ENCODE data around the gene ST6GALNAC3.

The ST6GALNAC3 gene

DNA sequence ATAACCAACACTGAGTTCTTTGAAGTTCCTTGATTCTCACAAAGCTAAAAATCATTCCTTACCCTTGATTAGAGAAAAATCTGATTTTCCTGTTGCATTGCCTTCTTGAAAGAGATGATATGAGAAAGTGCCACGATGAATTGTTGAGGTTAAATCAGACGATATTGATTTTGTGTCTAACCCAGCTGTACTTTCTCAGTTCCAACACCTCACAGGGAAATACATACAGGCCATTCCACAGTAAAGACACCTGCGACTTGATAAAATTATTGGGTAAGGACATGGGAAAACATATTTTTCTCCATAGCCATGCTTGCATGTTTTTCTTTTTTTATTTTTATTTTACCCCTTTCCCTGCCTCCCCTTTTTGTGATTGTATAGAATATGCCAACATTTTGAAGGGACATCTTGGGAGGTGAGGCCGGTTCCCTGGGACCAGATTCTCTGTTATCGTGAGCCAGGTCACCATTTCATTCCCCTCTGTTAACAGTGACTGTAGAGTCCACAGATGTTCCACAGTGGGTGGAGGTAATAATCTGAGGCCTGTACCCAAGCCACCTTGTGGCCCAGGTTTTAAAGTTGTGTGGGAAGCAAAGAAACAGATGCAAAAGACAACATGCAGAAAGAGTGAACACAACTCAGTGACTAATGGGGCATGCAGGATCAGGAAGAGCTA, 537.4 kb downstream of the ST6GALNAC3 start:
- ChIA-PET POLR2A (no interaction called here), CTCF (no interaction called here)
- DNase-seq (ENCODE audit: extremely low spot score): no peak
- no peak for TF ChIP-seq L3MBTL2 (conservative IDR thresholded peaks at IDR 0.05)
- no peak for TF ChIP-seq BHLHE40 (IDR thresholded peaks at IDR 0.05; ENCODE audit: borderline replicate concordance)
- TF ChIP-seq ARNT (IDR thresholded peaks at IDR 0.05): no peak
- TF ChIP-seq NFRKB (IDR thresholded peaks at IDR 0.05): no peak
- TF ChIP-seq FOXM1 (IDR thresholded peaks at IDR 0.05; ENCODE audit: borderline replicate concordance): no peak
- no peak for TF ChIP-seq ZNF384 (IDR thresholded peaks at IDR 0.05)
- no peak for TF ChIP-seq FOXK2 (IDR thresholded peaks at IDR 0.05)
- TF ChIP-seq, protein P1, sequence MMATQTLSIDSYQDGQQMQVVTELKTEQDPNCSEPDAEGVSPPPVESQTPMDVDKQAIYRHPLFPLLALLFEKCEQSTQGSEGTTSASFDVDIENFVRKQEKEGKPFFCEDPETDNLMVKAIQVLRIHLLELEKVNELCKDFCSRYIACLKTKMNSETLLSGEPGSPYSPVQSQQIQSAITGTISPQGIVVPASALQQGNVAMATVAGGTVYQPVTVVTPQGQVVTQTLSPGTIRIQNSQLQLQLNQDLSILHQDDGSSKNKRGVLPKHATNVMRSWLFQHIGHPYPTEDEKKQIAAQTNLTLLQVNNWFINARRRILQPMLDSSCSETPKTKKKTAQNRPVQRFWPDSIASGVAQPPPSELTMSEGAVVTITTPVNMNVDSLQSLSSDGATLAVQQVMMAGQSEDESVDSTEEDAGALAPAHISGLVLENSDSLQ (IDR thresholded peaks at IDR 0.05): no peak
- TF ChIP-seq FOXA1 (IDR thresholded peaks at IDR 0.05): no peak
- TF ChIP-seq LEF1 (IDR thresholded peaks at IDR 0.05; ENCODE audit: borderline replicate concordance): no peak
- no peak for TF ChIP-seq ELF4 (IDR thresholded peaks at IDR 0.05)
- TF ChIP-seq SP1 (IDR thresholded peaks at IDR 0.05): no peak
- no peak for TF ChIP-seq CTBP1 (IDR thresholded peaks at IDR 0.05; ENCODE audit: borderline replicate concordance)
- TF ChIP-seq TARDBP (IDR thresholded peaks at IDR 0.05): no peak
- TF ChIP-seq SUZ12 (IDR thresholded peaks at IDR 0.05): no peak
- TF ChIP-seq HDGF (IDR thresholded peaks at IDR 0.05; ENCODE audit: borderline replicate concordance): no peak

DNA sequence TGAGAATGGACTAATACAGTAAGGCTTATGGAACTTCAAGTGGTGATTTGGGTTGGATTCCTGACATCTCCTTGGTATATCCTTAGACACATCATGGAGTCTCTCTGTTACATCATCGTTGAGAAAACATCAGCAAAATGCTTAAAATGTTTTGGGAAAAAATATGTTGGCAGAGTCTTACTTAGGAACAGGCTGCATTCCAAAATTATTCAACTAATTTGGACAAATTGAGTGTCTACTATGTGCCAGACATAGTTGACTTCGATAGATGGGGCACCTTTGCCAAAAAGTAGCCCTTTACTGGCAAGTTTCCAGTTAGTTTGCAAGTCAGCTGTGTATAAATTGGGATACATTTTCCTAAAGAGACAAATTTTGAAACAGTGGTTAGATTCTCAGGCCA, 539.3 kb downstream of the ST6GALNAC3 start:
- TF ChIP-seq ARNT (IDR thresholded peaks at IDR 0.05) (no peak), BHLHE40 (IDR thresholded peaks at IDR 0.05; ENCODE audit: borderline replicate concordance) (no peak), SUZ12 (IDR thresholded peaks at IDR 0.05) (no peak), TARDBP (IDR thresholded peaks at IDR 0.05) (no peak), L3MBTL2 (conservative IDR thresholded peaks at IDR 0.05) (no peak), NFRKB (IDR thresholded peaks at IDR 0.05) (no peak), ZNF384 (IDR thresholded peaks at IDR 0.05) (no peak), LEF1 (IDR thresholded peaks at IDR 0.05; ENCODE audit: borderline replicate concordance) (no peak), FOXK2 (IDR thresholded peaks at IDR 0.05) (no peak), SP1 (IDR thresholded peaks at IDR 0.05) (no peak), HDGF (IDR thresholded peaks at IDR 0.05; ENCODE audit: borderline replicate concordance) (no peak), CTBP1 (IDR thresholded peaks at IDR 0.05; ENCODE audit: borderline replicate concordance) (no peak)
- CTCF ChIA-PET: no interaction called here
- DNase-seq (ENCODE audit: extremely low spot score): no peak
- POLR2A ChIA-PET: no interaction called here

DNA sequence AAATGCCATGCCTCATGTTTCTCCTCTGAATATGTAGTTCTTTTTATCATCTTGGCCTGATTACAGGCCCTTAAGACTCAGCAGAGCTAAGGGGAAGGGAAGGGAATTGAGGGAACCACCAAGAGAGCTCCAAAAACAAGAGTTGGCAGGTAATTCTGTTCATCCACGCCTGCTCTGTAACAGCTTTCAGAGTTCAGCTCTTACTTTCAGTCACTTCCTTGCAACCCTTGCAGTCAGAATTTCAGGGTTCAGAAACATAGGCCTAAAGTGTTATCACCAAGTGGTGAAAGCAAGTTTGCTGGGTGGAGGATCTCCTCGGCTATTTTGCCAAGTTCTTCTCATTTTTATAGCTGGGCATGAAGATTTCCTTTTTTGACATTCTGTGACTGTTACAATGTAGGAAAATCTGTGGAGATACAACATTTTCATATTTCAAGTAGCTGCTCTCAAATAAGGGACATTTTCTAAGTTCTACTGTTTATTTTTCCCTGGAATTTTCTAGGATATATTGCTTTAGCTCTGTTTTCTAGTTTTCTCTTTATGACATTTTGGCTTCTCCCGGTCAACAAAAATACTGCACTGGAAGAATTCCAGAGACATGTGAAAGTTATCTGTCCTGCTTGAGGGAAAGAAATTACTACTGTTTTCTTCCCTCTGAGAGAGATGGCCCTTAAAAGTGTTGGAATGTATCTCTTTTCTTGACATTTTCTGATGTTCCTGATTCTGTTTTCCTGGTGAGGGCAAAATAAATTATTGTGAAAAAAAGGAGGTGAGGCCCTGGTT, 540.9 kb downstream of the ST6GALNAC3 start:
- POLR2A ChIA-PET: no interaction called here
- CTCF ChIA-PET: interaction anchor here (0.7 kb wide), 1 partner anchor 230 kb away, joined by 3 read pairs; no protein-coding TSS in a partner anchor
- DNase-seq (ENCODE audit: extremely low spot score): no peak

DNA sequence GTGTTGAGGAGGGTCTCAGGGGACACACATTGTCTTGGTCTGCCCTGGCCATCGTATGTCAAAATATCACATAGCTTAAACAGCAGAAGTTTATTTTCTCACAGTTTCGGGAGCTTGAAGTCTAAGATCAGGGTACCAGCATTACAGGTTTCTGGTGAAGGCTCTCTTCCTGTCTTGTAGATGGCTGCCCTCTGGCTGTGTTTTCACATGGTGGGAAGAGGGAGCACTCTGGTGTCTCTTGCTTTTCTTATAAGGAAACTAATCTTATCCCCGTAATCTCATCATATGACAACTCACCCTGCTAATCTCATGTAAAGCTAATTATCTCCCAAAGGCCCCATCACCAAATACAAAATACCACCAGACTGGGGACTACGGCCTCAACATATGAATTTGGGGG, 545.8 kb downstream of the ST6GALNAC3 start:
- TF ChIP-seq FOXK2 (IDR thresholded peaks at IDR 0.05) (no peak), HDGF (IDR thresholded peaks at IDR 0.05; ENCODE audit: borderline replicate concordance) (no peak), NFRKB (IDR thresholded peaks at IDR 0.05) (no peak), LEF1 (IDR thresholded peaks at IDR 0.05; ENCODE audit: borderline replicate concordance) (no peak), BHLHE40 (IDR thresholded peaks at IDR 0.05; ENCODE audit: borderline replicate concordance) (no peak)
- TF ChIP-seq, protein P1 (IDR thresholded peaks at IDR 0.05): no peak
- DNase-seq (ENCODE audit: extremely low spot score): no peak
- CTCF ChIA-PET: no interaction called here
- POLR2A ChIA-PET: no interaction called here

More for the DNA sequence above, 540.9 kb downstream of the ST6GALNAC3 start:
- TF ChIP-seq CTBP1 (IDR thresholded peaks at IDR 0.05; ENCODE audit: borderline replicate concordance) (no peak), FOXM1 (IDR thresholded peaks at IDR 0.05; ENCODE audit: borderline replicate concordance) (no peak), ARNT (IDR thresholded peaks at IDR 0.05) (no peak), LEF1 (IDR thresholded peaks at IDR 0.05; ENCODE audit: borderline replicate concordance) (no peak), ELF4 (IDR thresholded peaks at IDR 0.05) (no peak), L3MBTL2 (conservative IDR thresholded peaks at IDR 0.05) (no peak), ZNF384 (IDR thresholded peaks at IDR 0.05) (no peak), FOXA1 (IDR thresholded peaks at IDR 0.05) (no peak), HDGF (IDR thresholded peaks at IDR 0.05; ENCODE audit: borderline replicate concordance) (no peak), SP1 (IDR thresholded peaks at IDR 0.05) (no peak), FOXK2 (IDR thresholded peaks at IDR 0.05) (no peak), BHLHE40 (IDR thresholded peaks at IDR 0.05; ENCODE audit: borderline replicate concordance) (no peak), NFRKB (IDR thresholded peaks at IDR 0.05) (no peak), SUZ12 (IDR thresholded peaks at IDR 0.05) (no peak), TARDBP (IDR thresholded peaks at IDR 0.05) (no peak)
- TF ChIP-seq, protein P1 (IDR thresholded peaks at IDR 0.05): no peak

DNA sequence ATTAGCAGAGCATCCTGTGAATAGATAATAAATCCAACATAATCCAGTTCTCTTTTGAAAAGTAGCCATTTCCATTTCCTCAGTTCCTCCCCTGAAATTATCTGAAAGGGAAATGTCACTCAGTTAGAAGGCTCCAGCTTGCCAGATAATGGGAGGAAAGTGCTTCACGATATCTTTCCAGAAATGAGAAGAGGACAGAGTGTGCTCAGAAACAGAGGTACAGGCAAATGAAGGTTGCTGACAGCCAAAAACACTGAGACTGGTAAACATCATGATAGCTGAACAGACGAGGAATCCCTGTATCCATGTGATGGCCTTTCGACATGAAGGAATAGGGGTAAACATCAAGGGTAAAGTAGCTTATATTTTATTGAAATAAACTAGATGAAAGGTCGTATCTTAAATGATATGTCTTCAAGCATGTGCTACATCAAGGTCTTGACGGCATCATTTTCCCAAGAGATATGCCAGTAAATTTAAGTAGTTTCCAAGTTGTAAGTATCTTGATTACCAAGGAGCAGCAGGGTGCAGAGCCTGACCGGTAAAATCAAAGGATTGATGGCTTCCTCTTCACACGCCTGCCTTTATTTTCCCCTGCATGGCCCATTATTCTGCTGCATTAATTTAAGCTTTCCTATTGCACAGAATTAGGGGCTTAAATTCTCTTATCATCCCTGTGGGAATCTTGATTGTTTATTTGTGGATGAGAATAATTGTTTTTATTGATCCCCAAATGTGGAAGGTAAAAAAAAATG, 548.4 kb downstream of the ST6GALNAC3 start:
- POLR2A ChIA-PET: no interaction called here
- no peak for DNase-seq (ENCODE audit: extremely low spot score)
- no peak for TF ChIP-seq LEF1 (IDR thresholded peaks at IDR 0.05; ENCODE audit: borderline replicate concordance)
- TF ChIP-seq SP1 (IDR thresholded peaks at IDR 0.05): no peak
- no peak for TF ChIP-seq ZNF384 (IDR thresholded peaks at IDR 0.05)
- no peak for TF ChIP-seq FOXK2 (IDR thresholded peaks at IDR 0.05)
- no peak for TF ChIP-seq L3MBTL2 (conservative IDR thresholded peaks at IDR 0.05)
- TF ChIP-seq ELF4 (IDR thresholded peaks at IDR 0.05): no peak
- TF ChIP-seq ARNT (IDR thresholded peaks at IDR 0.05): no peak
- TF ChIP-seq CTBP1 (IDR thresholded peaks at IDR 0.05; ENCODE audit: borderline replicate concordance): no peak
- no peak for TF ChIP-seq NFRKB (IDR thresholded peaks at IDR 0.05)
- TF ChIP-seq FOXA1 (IDR thresholded peaks at IDR 0.05): no peak
- no peak for TF ChIP-seq SUZ12 (IDR thresholded peaks at IDR 0.05)
- TF ChIP-seq TARDBP (IDR thresholded peaks at IDR 0.05): no peak
- no peak for TF ChIP-seq FOXM1 (IDR thresholded peaks at IDR 0.05; ENCODE audit: borderline replicate concordance)
- TF ChIP-seq, protein P1 (IDR thresholded peaks at IDR 0.05): no peak
- no peak for TF ChIP-seq BHLHE40 (IDR thresholded peaks at IDR 0.05; ENCODE audit: borderline replicate concordance)
- TF ChIP-seq HDGF (IDR thresholded peaks at IDR 0.05; ENCODE audit: borderline replicate concordance): no peak
- CTCF ChIA-PET: no interaction called here

Measured in HEK293T (cell line).